ENCODE results near the gene CILP2.

CILP2 gene

GRCh38 chr19:19568802-19569756, 31.0 kb downstream of the CILP2 start:
- DNase-seq = no peak

DNA sequence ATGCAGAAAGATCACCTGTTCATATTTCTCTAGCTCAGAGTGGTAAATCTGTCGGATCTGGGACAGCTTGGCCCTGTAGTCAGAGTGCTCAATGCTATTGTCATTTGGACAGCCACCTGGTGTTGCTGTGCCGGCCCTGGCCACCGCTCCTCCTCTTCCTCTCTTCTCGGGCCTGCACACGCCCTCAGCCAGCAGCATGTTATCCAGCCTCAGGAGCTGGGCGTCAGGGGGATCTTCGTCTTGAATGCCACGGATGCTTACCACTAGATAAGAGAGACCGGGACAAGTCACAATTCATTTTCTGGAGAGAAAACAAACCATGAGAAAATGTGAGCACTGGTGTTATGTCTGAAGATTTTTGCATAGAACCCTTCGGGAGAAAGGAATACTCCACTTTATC, 32.5 kb downstream of the CILP2 start:
- no peak for DNase-seq

DNA sequence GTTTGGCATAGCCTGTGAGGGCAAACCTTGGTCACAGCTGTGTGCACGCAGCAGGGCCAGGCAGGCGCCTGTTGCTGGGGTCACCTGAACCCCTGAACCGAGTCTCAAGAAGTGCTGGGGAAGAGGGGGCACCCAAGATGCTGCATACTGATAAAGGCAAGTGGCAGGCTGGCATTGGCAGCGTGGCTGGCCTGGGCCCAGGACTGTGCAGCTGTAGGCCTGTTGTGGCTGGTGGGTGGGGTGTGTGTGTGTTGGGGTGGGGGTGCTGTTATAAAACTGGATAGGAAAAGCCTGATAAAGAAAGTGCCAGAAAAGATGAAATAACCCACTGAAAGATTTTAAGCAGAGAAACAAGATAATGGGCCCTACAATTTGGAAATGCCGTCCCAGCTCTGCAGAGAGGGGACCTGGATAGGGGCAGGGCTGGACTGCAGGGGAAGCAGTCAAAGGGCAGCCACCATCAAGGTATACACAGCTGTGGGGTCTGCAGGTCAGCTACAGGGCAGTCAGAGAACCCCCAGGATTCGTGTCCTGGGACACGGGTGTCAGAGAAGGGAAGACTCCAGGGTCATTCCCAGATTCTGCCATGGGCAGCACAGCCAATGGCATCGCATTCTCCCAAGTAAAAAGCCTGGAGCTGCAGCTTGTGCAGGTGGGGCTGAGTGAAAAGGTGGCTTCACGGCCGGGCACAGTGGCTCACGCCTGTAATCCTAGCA, 33.2 kb downstream of the CILP2 start:
- DNase-seq = no peak

GRCh38 chr19:19575411-19575810, 37.3 kb downstream of the CILP2 start:
- no peak for DNase-seq

GRCh38 chr19:19578252-19578651, 40.2 kb downstream of the CILP2 start:
- DNase-seq = no peak

- DNase-seq = no peak
Observed at GRCh38 chr19:19579533-19580361, 41.7 kb downstream of the CILP2 start.

DNA sequence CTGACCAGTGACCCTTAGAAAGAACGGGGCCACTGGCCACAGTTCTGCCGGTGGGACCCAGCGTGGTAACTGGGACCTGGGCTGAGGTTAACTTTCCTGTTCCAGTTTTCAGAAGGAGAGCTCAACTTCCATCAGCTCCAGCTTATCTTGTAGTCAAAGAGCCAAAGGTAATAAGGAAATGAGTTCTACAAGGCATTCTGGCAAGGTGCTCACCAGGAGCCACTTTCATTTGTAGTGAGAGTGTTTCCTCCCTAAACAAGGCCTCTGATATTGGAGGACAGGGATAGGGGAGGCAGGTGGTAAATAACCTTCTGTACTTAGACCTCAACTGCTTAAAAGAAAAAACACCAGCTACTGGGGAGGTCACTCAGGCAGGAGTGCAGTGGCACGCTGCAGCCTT, 42.4 kb downstream of the CILP2 start:
- no peak for DNase-seq

GRCh38 chr19:19581391-19581790, 43.3 kb downstream of the CILP2 start:
- DNase-seq = no peak

- DNase-seq = no peak
Observed at GRCh38 chr19:19582471-19582870, 44.4 kb downstream of the CILP2 start.

DNA sequence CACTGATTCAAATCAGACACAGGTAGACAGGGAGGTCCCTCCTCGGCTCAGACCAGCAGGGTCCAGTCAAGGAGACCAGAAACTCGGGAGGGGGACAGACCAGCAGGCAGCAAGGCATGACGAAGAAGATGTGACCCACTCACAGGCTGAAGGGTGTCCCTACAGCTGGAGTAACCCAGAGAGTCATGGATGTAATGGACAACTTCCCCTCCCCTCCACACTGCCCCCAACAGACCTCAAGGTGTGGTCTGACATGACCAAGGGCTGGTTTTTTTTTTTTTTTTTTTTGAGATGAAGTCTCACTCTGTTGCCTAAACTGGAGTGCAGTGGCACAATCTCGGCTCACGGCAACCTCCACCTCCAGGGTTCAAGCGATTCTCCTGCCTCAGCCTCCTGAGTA, 46.3 kb downstream of the CILP2 start:
- DNase-seq = no peak

GRCh38 chr19:19587771-19588170, 49.7 kb downstream of the CILP2 start:
- no peak for DNase-seq

DNA sequence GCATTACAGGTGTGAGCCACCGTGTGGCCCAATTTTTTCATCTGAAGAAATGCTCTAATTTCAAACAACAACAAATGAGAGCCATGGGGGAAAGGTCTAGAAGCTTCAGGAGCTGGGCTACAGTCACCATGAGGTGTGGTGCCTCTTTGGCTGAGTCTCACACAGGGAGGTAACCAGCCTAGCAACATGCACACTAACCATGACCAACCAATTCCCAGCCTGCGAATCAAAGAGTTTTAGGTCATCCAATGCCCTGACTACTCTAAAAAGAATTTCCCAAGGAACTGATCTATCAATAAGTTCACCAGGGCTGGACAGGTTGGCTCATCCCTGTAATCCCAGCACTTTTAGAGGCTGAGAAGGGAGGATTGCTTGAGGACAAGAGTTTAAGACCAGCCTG, 50.5 kb downstream of the CILP2 start:
- DNase-seq = no peak

- DNase-seq = no peak
Observed at GRCh38 chr19:19591133-19591825, 53.2 kb downstream of the CILP2 start.

GRCh38 chr19:19592690-19593089, 54.6 kb downstream of the CILP2 start:
- DNase-seq = no peak

DNA sequence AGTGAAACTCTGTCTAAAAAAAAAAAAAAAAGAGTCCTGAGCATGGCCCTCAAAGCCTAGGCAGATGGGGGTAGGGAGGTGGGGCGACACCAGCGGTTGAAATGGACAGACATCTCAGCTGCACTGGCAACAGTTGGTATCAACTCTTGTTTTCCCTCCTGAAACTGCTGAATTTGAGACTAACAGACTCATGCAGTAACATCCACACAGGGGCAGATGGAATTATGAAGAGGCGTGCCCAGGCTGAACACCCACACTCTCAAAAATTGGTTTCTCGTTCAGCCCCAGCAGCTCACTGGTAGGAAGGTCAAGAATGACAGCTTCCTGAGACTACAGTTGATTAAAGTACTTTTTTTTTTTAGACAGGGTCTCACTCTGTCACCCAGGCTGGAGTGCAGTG, 56.3 kb downstream of the CILP2 start:
- no peak for DNase-seq

- DNase-seq = no peak
Observed at GRCh38 chr19:19595171-19595701, 57.2 kb downstream of the CILP2 start.
